Endothelial cell of umbilical vein (primary cell): ENCODE measurements around the gene INTS1. TPM values are rescaled to one million over a fixed set of nuclear protein-coding genes. Genes with fewer than 3 reads are reported as not detected.

Experiments used
- BruUV-seq: library from RNA; stranded (reverse); fragments of 400-500 nt; replicated peaks from 2 replicates; lab custom pipeline; 2021; lab: Mats Ljungman, UMichigan
- CTCF ChIA-PET: fragments of 300-600, 350-600 bp; sonication (Branson Sonifier 250); formaldehyde crosslinking; loops from one replicate; lab custom pipeline; 2021; ENCODE audit warnings: antibody characterized with exemption, inconsistent platforms; lab: Charles Lee
- POLR2A ChIA-PET: fragments of 300-600, 350-600 bp; sonication (Branson Sonifier 250); formaldehyde crosslinking; loops from one replicate; lab custom pipeline; 2021; ENCODE audit warnings: antibody characterized with exemption, inconsistent platforms; lab: Charles Lee
- DNase-seq: peaks from one replicate; pipeline ENCODE4 v3.0.0-alpha.2; 2011; ENCODE audit warnings: low read depth, low spot score
- FAIRE-seq: peaks from 2 replicates; lab custom pipeline; 2011; peaks lifted over from hg19 to GRCh38; lab: Jason Lieb, UNC
- H2AFZ ChIP-seq: 2 replicates; pipeline ENCODE4 v1.6.0; 2012; ENCODE audit warnings: low read depth, low read length, control low read depth, inconsistent platforms
- H3K27ac ChIP-seq: 2 replicates; pipeline ENCODE4 v1.5.1; 2011; ENCODE audit warnings: low read depth, mild to moderate bottlenecking, control low read depth, low read length, moderate library complexity; ENCODE audit not compliant: insufficient read depth
- H3K27me3 ChIP-seq, 2 experiments: 2 replicates each; pipeline versions ENCODE4 v1.6.0 to v1.6.1; 2011; ENCODE audit warnings: low read length in 2 of 2, mixed read lengths in 1 of 2; ENCODE audit not compliant: control insufficient read depth in 2 of 2, insufficient read depth in 2 of 2
- H3K36me3 ChIP-seq, 2 experiments: 2 replicates in 1 of 2; 3 replicates in 1 of 2; pipeline ENCODE4 v1.5.1; 2011; ENCODE audit warnings: low read length in 2 of 2, mild to moderate bottlenecking in 1 of 2, moderate library complexity in 1 of 2; ENCODE audit not compliant: control insufficient read depth in 2 of 2, insufficient read depth in 2 of 2; ENCODE audit errors: extremely low read depth in 1 of 2
- H3K4me1 ChIP-seq: 3 replicates; pipeline ENCODE4 v1.5.1; 2011; ENCODE audit warnings: mild to moderate bottlenecking, low read length; ENCODE audit not compliant: control insufficient read depth, insufficient read depth; ENCODE audit errors: extremely low read depth
- H3K4me2 ChIP-seq: 2 replicates; pipeline ENCODE4 v1.6.1; 2011; ENCODE audit warnings: low read length, control low read depth, mixed read lengths; ENCODE audit not compliant: insufficient read depth
- H3K4me3 ChIP-seq, 3 experiments: fragments of 200-600 bp in 1 of 3; sonication (generic), shearing (Covaris generic) in 1 of 3; replicated peaks in 1 of 3; 2 replicates each; pipeline ENCODE4 v1.5.1; 2011 to 2016; ENCODE audit warnings: control low read depth in 3 of 3, low read length in 3 of 3, mild to moderate bottlenecking in 2 of 3, inconsistent platforms in 1 of 3, low read depth in 1 of 3, moderate library complexity in 1 of 3; ENCODE audit not compliant: insufficient read depth in 1 of 3
- H3K79me2 ChIP-seq: 2 replicates; pipeline ENCODE4 v1.6.0; 2012; ENCODE audit warnings: low read length, inconsistent platforms; ENCODE audit not compliant: control insufficient read depth, insufficient read depth
- H3K9ac ChIP-seq: replicated peaks from 2 replicates; pipeline ENCODE3; 2011; ENCODE audit warnings: low read length, control low read depth; ENCODE audit not compliant: insufficient read depth; ENCODE audit errors: extremely low read depth
- H3K9me1 ChIP-seq: replicated peaks from 3 replicates; pipeline ENCODE4 v1.6.0; 2011; ENCODE audit warnings: mild to moderate bottlenecking, low read length; ENCODE audit not compliant: control insufficient read depth, insufficient read depth; ENCODE audit errors: extremely low read depth
- H3K9me3 ChIP-seq: replicated peaks from 2 replicates; pipeline ENCODE4 v1.5.1; 2012; ENCODE audit warnings: low read length, inconsistent platforms; ENCODE audit not compliant: control insufficient read depth, insufficient read depth
- H4K20me1 ChIP-seq: replicated peaks from 2 replicates; pipeline ENCODE3; 2011; ENCODE audit warnings: mild to moderate bottlenecking, low read length; ENCODE audit not compliant: control insufficient read depth, insufficient read depth; ENCODE audit errors: extremely low read depth
- CTCF ChIP-seq, 2 donors: IDR thresholded peaks; 1 replicate in 1 of 2; 2 replicates in 1 of 2; pipeline ENCODE4 v1.5.1; 2011; ENCODE audit warnings: low read length in 2 of 2, mild to moderate bottlenecking in 2 of 2, moderate library complexity in 2 of 2, control low read depth in 1 of 2, inconsistent platforms in 1 of 2, low read depth in 1 of 2; ENCODE audit not compliant: insufficient read depth in 1 of 2; ENCODE audit errors: extremely low read depth in 1 of 2
- EZH2 ChIP-seq: IDR thresholded peaks from 2 replicates; pipeline ENCODE4 v1.6.1; 2012; ENCODE audit warnings: borderline replicate concordance, low read depth, mild to moderate bottlenecking, moderate library complexity, low read length, inconsistent platforms; ENCODE audit not compliant: severe bottlenecking
- FOS ChIP-seq: IDR thresholded peaks from 2 replicates; pipeline ENCODE4 v1.6.1; 2011; ENCODE audit warnings: mild to moderate bottlenecking, low read length, moderate library complexity, borderline replicate concordance; ENCODE audit not compliant: insufficient read depth
- GATA2 ChIP-seq: IDR thresholded peaks from 2 replicates; pipeline ENCODE4 v1.7.0; 2011; ENCODE audit warnings: low read depth, mild to moderate bottlenecking, moderate library complexity, mixed read lengths, low read length; ENCODE audit not compliant: insufficient read length, insufficient read depth
- JUN ChIP-seq: IDR thresholded peaks from 2 replicates; pipeline ENCODE4 v1.6.1; 2011; ENCODE audit warnings: borderline replicate concordance, low read depth; ENCODE audit not compliant: insufficient read length, insufficient read depth
- MAX ChIP-seq: IDR thresholded peaks from 2 replicates; pipeline ENCODE4 v1.6.1; 2011; ENCODE audit not compliant: insufficient read depth, insufficient read length
- MYC ChIP-seq: IDR thresholded peaks from one replicate; pipeline ENCODE4 v1.6.1; 2011; ENCODE audit warnings: mild to moderate bottlenecking, low read depth, low read length
- POLR2A ChIP-seq: IDR thresholded peaks from 2 replicates; pipeline ENCODE4 v1.6.1; 2012; ENCODE audit warnings: low read depth, mild to moderate bottlenecking, control low read depth, low read length
- POLR2AphosphoS5 ChIP-seq: IDR thresholded peaks from 2 replicates; pipeline ENCODE4 v1.6.1; 2012; ENCODE audit warnings: low read depth, mild to moderate bottlenecking, control low read depth, low read length, moderate library complexity; ENCODE audit not compliant: insufficient read depth
- dilution Hi-C: fragments of 300-500 bp; cut with MboI; formaldehyde crosslinking; loops from one replicate; pipeline ENCODE4 v1.15.0; 2019; ENCODE audit warnings: low sequenced_read_pairs; ENCODE audit not compliant: extremely low pct_ligation_motif_present
- intact Hi-C: fragments of 100-400 bp; cut with micrococcal nuclease; formaldehyde crosslinking; loops from one replicate; pipeline ENCODE4 v1.10.0; 2022
- polyA plus RNA-seq, 4 experiments: library from polyadenylated mRNA; depleted of rRNA in 3 of 4; stranded (reverse) in 3 of 4; unstranded in 1 of 4; fragments of >200 nt; gene quantifications; 2 replicates each; pipeline versions ENCODE4 v1.2.1 to v1.2.3, GENCODE V29; 2011 to 2012; ENCODE audit warnings: missing spikeins in 1 of 4
- total RNA-seq: library from RNA; stranded (reverse); gene quantifications from 2 replicates; pipeline ENCODE4 v1.2.3, GENCODE V29; 2021

Gene INTS1
- total and polyA plus RNA-seq, 2 donors (not counting 3 experiments of a cell fraction or from before 2014, with no cell fraction given) = 57.8 to 116 TPM

GRCh38 chr7:1498370-1499305, 5.6 kb downstream of the INTS1 start:
- DNase-seq (no peak), FAIRE-seq (no peak)
- intact Hi-C loops = no loop called here
- Histone ChIP-seq H3K4me1 (peaks cover 5% of the 10 kb centered on the region), H2AFZ (no peak overlapping the region), H4K20me1 (no peaks in the 10 kb centered on the region), H3K27me3 (no peaks in the 10 kb centered on the region), H3K9me1 (no peaks in the 10 kb centered on the region), H3K9me3 (no peaks in the 10 kb centered on the region), H3K79me2 (peaks cover 23% of the 10 kb centered on the region), H3K9ac (no peak overlapping the region), H3K36me3 (peaks cover 5 to 39% of the 10 kb centered on the region in 2 experiments), H3K4me3 (no peak overlapping the region), H3K4me2 (no peak overlapping the region), H3K27ac (no peak overlapping the region)
- ChIA-PET POLR2A (no interaction called here), CTCF (no interaction called here)
- TF ChIP-seq JUN = no peak
- TF ChIP-seq GATA2 = no peak
- no peak for TF ChIP-seq FOS
- TF ChIP-seq EZH2 = no peak
- no TSS peak for BruUV-seq
- dilution Hi-C loops = no loop called here

GRCh38 chr7:1497293-1497927, 6.8 kb downstream of the INTS1 start:
- DNase-seq (no peak), FAIRE-seq (no peak)
- Histone ChIP-seq H3K9me1 (no peaks in the 10 kb centered on the region), H3K27me3 (no peaks in the 10 kb centered on the region), H3K9me3 (no peaks in the 10 kb centered on the region), H3K36me3 (peaks cover 7 to 41% of the 10 kb centered on the region in 2 experiments), H3K4me2 (no peak overlapping the region), H3K4me1 (no peaks in the 10 kb centered on the region), H3K79me2 (peaks cover 11% of the 10 kb centered on the region), H3K4me3 (no peak overlapping the region), H2AFZ (no peak overlapping the region), H4K20me1 (no peaks in the 10 kb centered on the region), H3K9ac (no peak overlapping the region), H3K27ac (no peak overlapping the region)
- intact Hi-C loops = no loop called here
- dilution Hi-C loops = no loop called here
- no TSS peak for BruUV-seq
- ChIA-PET CTCF (no interaction called here), POLR2A (no interaction called here)
- TF ChIP-seq CTCF (IDR thresholded peaks at IDR 0.05; ENCODE audit: extremely low read depth in 1 of 2, insufficient read depth in 1 of 2, low read depth in 1 of 2, low read length in 2 of 2) (no peak), GATA2 (no peak), MAX (no peak), EZH2 (no peak), POLR2A (no peak), JUN (no peak), POLR2AphosphoS5 (no peak), FOS (no peak), MYC (no peak)
